H1 (cell line): ENCODE results near the gene COL6A3. TPM values are rescaled to one million over a fixed set of nuclear protein-coding genes. Genes with fewer than 3 reads are reported as not detected.

Source experiments
- CTCF ChIA-PET: fragments of 300-600 bp; sonication (Branson Sonifier 250); formaldehyde crosslinking; loops from one replicate; lab custom pipeline; 2021; ENCODE audit not compliant: partially characterized antibody; lab: Charles Lee
- POLR2A ChIA-PET: fragments of 300-600 bp; sonication (Branson Sonifier 250); formaldehyde crosslinking; loops from one replicate; lab custom pipeline; 2021; ENCODE audit warnings: inconsistent platforms; ENCODE audit not compliant: partially characterized antibody; lab: Charles Lee
- DNase-seq, 2 experiments: peaks; one replicate each; pipeline versions ENCODE4 v3.0.0 to v3.0.0-alpha.2; 2010 to 2022; ENCODE audit warnings: low spot score in 2 of 2, low read depth in 1 of 2, mixed read lengths in 1 of 2
- FAIRE-seq: peaks from 2 replicates; lab custom pipeline; 2011; peaks lifted over from hg19 to GRCh38; lab: Jason Lieb, UNC
- H2AFZ ChIP-seq: 2 replicates; pipeline ENCODE4 v1.8.1; 2012; ENCODE audit warnings: low read length, inconsistent platforms
- H2AK5ac ChIP-seq: 2 replicates; pipeline ENCODE4 v1.6.1; 2013; ENCODE audit warnings: low read depth, low read length
- H2BK120ac ChIP-seq: replicated peaks from 2 replicates; pipeline ENCODE3; 2013; ENCODE audit warnings: low read depth, low read length, inconsistent platforms
- H2BK12ac ChIP-seq: 2 replicates; pipeline ENCODE4 v1.6.1; 2013; ENCODE audit warnings: low read depth, low read length
- H2BK15ac ChIP-seq: 2 replicates; pipeline ENCODE4 v1.6.1; 2013; ENCODE audit warnings: low read length
- H2BK20ac ChIP-seq: 2 replicates; pipeline ENCODE4 v1.6.1; 2013; ENCODE audit warnings: low read length
- H2BK5ac ChIP-seq: 2 replicates; pipeline ENCODE4 v1.6.1; 2013; ENCODE audit warnings: low read depth, low read length
- H3K14ac ChIP-seq: 2 replicates; pipeline ENCODE4 v1.6.1; 2013; ENCODE audit warnings: inconsistent platforms; ENCODE audit not compliant: insufficient read length
- H3K18ac ChIP-seq: 2 replicates; pipeline ENCODE4 v1.6.1; 2013; ENCODE audit warnings: low read length; ENCODE audit errors: extremely low read depth
- H3K23ac ChIP-seq: 2 replicates; pipeline ENCODE4 v1.6.1; 2013; ENCODE audit warnings: inconsistent platforms; ENCODE audit not compliant: insufficient read length
- H3K23me2 ChIP-seq: 2 replicates; pipeline ENCODE4 v1.6.1; 2013; ENCODE audit warnings: low read depth, low read length
- H3K27ac ChIP-seq: 2 replicates; pipeline ENCODE4 v1.6.1; 2011; ENCODE audit warnings: low read depth, low read length, inconsistent platforms
- H3K27me3 ChIP-seq, 4 experiments: replicated peaks in 1 of 4; 1 replicate in 1 of 4; 2 replicates in 3 of 4; pipeline versions ENCODE4 v1.6.1 to v1.8.1; 2011 to 2013; ENCODE audit warnings: low read length in 3 of 4, mild to moderate bottlenecking in 3 of 4, inconsistent platforms in 2 of 4, mixed read lengths in 2 of 4, moderate library complexity in 1 of 4; ENCODE audit not compliant: control insufficient read depth in 3 of 4, insufficient read depth in 3 of 4; ENCODE audit errors: extremely low read depth in 1 of 4
- H3K36me3 ChIP-seq, 4 experiments: 2 replicates each; pipeline versions ENCODE4 v1.6.1 to v1.8.1; 2011 to 2013; ENCODE audit warnings: mild to moderate bottlenecking in 4 of 4, low read length in 3 of 4, moderate library complexity in 2 of 4, control low read depth in 1 of 4, inconsistent platforms in 1 of 4; ENCODE audit not compliant: insufficient read depth in 4 of 4, control insufficient read depth in 2 of 4
- H3K4ac ChIP-seq: replicated peaks from 2 replicates; pipeline ENCODE3; 2013; ENCODE audit warnings: low read length, low read depth, mixed read lengths, inconsistent platforms; ENCODE audit not compliant: insufficient read length
- H3K4me1 ChIP-seq, 4 experiments: replicated peaks in 1 of 4; 1 replicate in 1 of 4; 2 replicates in 3 of 4; pipeline versions ENCODE4 v1.6.1 to v1.8.1; 2011 to 2013; ENCODE audit warnings: low read length in 3 of 4, inconsistent platforms in 2 of 4, mixed read lengths in 1 of 4; ENCODE audit not compliant: insufficient read depth in 4 of 4, control insufficient read depth in 3 of 4
- H3K4me2 ChIP-seq, 2 experiments: 2 replicates each; pipeline versions ENCODE4 v1.6.1 to v1.8.1; 2011 to 2013; ENCODE audit warnings: low read depth in 2 of 2, low read length in 2 of 2, control low read depth in 1 of 2, inconsistent platforms in 1 of 2, mild to moderate bottlenecking in 1 of 2; ENCODE audit not compliant: insufficient read depth in 1 of 2
- H3K4me3 ChIP-seq, 4 experiments: fragments of 200-600, 300-600 bp in 1 of 4; sonication (generic), shearing (Covaris generic), sonication (Bioruptor Twin) in 1 of 4; 2 replicates each; pipeline versions ENCODE4 v1.5.1 to v1.8.1; 2011 to 2016; ENCODE audit warnings: low read length in 4 of 4, low read depth in 3 of 4, control low read depth in 2 of 4, inconsistent platforms in 2 of 4, mild to moderate bottlenecking in 2 of 4, mixed read lengths in 1 of 4, moderate library complexity in 1 of 4; ENCODE audit not compliant: insufficient read depth in 2 of 4; ENCODE audit errors: extremely low read depth in 1 of 4
- H3K56ac ChIP-seq: replicated peaks from 2 replicates; pipeline ENCODE3; 2013; ENCODE audit warnings: low read depth, mild to moderate bottlenecking, mixed read lengths, low read length, inconsistent platforms; ENCODE audit not compliant: insufficient read length
- H3K79me1 ChIP-seq: 2 replicates; pipeline ENCODE4 v1.6.1; 2013; ENCODE audit warnings: low read depth, low read length, control low read depth
- H3K79me2 ChIP-seq, 2 experiments: 2 replicates each; pipeline versions ENCODE4 v1.6.1 to v1.8.1; 2012 to 2013; ENCODE audit warnings: low read length in 2 of 2, mild to moderate bottlenecking in 2 of 2, inconsistent platforms in 1 of 2; ENCODE audit not compliant: insufficient read depth in 2 of 2, control insufficient read depth in 1 of 2
- H3K9ac ChIP-seq, 4 experiments: replicated peaks in 1 of 4; 1 replicate in 1 of 4; 2 replicates in 3 of 4; pipeline versions ENCODE4 v1.6.1 to v1.8.1; 2011 to 2013; ENCODE audit warnings: low read depth in 3 of 4, low read length in 3 of 4, control low read depth in 2 of 4, mild to moderate bottlenecking in 2 of 4, moderate library complexity in 2 of 4, inconsistent platforms in 1 of 4; ENCODE audit errors: extremely low read depth in 1 of 4
- H3K9me3 ChIP-seq, 2 experiments: 2 replicates each; pipeline versions ENCODE4 v1.6.1 to v1.8.1; 2012 to 2013; ENCODE audit warnings: mild to moderate bottlenecking in 2 of 2, moderate library complexity in 2 of 2, control low read depth in 1 of 2, inconsistent platforms in 1 of 2, low read depth in 1 of 2, low read length in 1 of 2, mixed read lengths in 1 of 2; ENCODE audit not compliant: insufficient read depth in 2 of 2
- H4K20me1 ChIP-seq, 2 experiments: replicated peaks in 1 of 2; 2 replicates each; pipeline versions ENCODE3 to v1.8.1; 2011 to 2013; ENCODE audit warnings: inconsistent platforms in 2 of 2, low read length in 2 of 2, mild to moderate bottlenecking in 1 of 2; ENCODE audit not compliant: insufficient read depth in 2 of 2, control insufficient read depth in 1 of 2
- H4K5ac ChIP-seq: 2 replicates; pipeline ENCODE4 v1.6.1; 2013; ENCODE audit warnings: low read length, low read depth, mixed read lengths, inconsistent platforms; ENCODE audit not compliant: insufficient read length
- H4K8ac ChIP-seq: 2 replicates; pipeline ENCODE4 v1.8.0; 2013; ENCODE audit warnings: mild to moderate bottlenecking, moderate library complexity, low read length, inconsistent platforms; ENCODE audit not compliant: insufficient read depth; ENCODE audit errors: extremely low read depth
- H4K91ac ChIP-seq: replicated peaks from 2 replicates; pipeline ENCODE3; 2013; ENCODE audit warnings: low read length, mixed read lengths, inconsistent platforms; ENCODE audit not compliant: insufficient read length
- EZH2 ChIP-seq: fragments of 200-600 bp; sonication (generic); IDR thresholded peaks from 2 replicates; pipeline ENCODE4 v1.7.1; 2012; ENCODE audit warnings: low read depth, mild to moderate bottlenecking, moderate library complexity, low read length, inconsistent platforms; ENCODE audit not compliant: severe bottlenecking
- HDAC2 ChIP-seq, 2 experiments: fragments of 300-600 bp in 1 of 2; sonication (generic) in 1 of 2; IDR thresholded peaks; 2 replicates each; pipeline ENCODE4 v1.6.1; 2011 to 2012; ENCODE audit warnings: low read depth in 2 of 2, low read length in 2 of 2, mild to moderate bottlenecking in 2 of 2, moderate library complexity in 2 of 2, borderline replicate concordance in 1 of 2, inconsistent platforms in 1 of 2
- SIN3A ChIP-seq, 2 experiments: IDR thresholded peaks in 1 of 2; conservative IDR thresholded peaks in 1 of 2; 2 replicates each; pipeline ENCODE4 v1.6.1; 2011 to 2012; ENCODE audit warnings: low read length in 2 of 2, improper control_type of control experiment in 1 of 2, low read depth in 1 of 2, mild to moderate bottlenecking in 1 of 2
- WGBS, 2 experiments: shearing (Covaris generic) in 1 of 2; methylation state at CpG; one replicate each; pipeline versions ENCODE4 v1.1.6 to v1.1.7; 2013 to 2015; ENCODE audit warnings: low lambda C conversion rate in 2 of 2, mixed read lengths in 2 of 2, inconsistent platforms in 1 of 2, low coverage in 1 of 2, missing lambda C conversion rate in 1 of 2; ENCODE audit not compliant: insufficient replicate concordance in 2 of 2, insufficient coverage in 1 of 2, insufficient read length in 1 of 2; ENCODE audit errors: extremely low coverage in 1 of 2, missing lambda C conversion rate in 1 of 2; 5-methylcytosine and 5-hydroxymethylcytosine counted together
- polyA plus RNA-seq, 7 experiments: library from polyadenylated mRNA; depleted of rRNA in 3 of 7; stranded (reverse) in 5 of 7; unstranded in 2 of 7; fragments of >200 nt in 5 of 7; fragments of 200-250 nt in 2 of 7; gene quantifications; 1 replicate in 5 of 7; 2 replicates in 1 of 7; 4 replicates in 1 of 7; pipeline versions ENCODE4 v1.2.1 to v1.2.3, GENCODE V29; 2011 to 2013; ENCODE audit warnings: missing spikeins in 2 of 7, mixed read lengths in 2 of 7
- total RNA-seq: library from RNA; stranded (reverse); fragmentation: NEBNext Ultra II Directional; extraction: Animal tissue kit (Norgen Biotek cat#: 25700); gene quantifications from 2 replicates; pipeline ENCODE4 v1.2.1, GENCODE V29; 2021

COL6A3 gene
- total and polyA plus RNA-seq, 2 of the 8 experiments (the other 6 are each of a cell fraction or from before 2014, with no cell fraction given) = 1.2 to 3.4 TPM

DNA sequence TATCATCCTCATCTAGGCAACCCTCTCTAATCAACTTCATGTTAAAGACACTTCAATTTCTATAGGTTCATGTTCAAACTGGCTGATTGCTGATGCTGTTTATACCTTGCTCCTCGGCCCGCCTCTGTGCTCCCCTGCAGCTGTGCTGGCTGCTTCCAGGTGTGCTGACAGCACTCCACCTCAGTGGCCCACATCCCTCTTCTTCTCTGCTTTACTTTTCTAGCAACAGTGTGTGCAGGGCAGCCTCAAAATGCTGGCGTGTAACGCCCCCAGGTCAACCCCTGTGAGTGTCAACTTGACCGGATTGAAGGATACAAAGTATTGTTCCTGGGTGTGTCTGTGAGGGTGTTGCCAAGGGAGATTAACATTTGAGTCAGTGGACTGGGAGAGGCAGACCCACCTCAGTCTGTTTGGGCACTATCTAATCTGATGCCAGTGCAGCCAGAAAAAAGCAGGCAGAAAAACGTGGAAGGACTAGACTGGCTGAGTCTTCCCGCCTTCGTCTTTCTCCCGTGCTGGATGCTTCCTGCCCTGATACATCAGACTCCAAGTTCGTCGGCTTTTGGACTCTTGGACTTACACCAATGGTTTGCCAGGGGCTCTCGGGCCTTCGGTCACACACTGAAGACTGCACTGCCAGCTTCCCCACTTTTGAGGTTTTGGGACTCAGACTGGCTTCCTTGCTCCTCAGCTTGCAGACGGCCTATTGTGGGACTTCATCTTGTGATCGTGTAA is 94.7 kb downstream of the COL6A3 start:
- CTCF ChIA-PET = no interaction called here
- no peak overlapping the region for H4K8ac ChIP-seq
- TF ChIP-seq SIN3A (conservative IDR thresholded peaks at IDR 0.05 in 1 of 2, IDR thresholded peaks at IDR 0.05 in 1 of 2; ENCODE audit: low read depth in 1 of 2, low read length in 2 of 2) (no peak), HDAC2 (IDR thresholded peaks at IDR 0.05; ENCODE audit: borderline replicate concordance in 1 of 2, low read depth in 2 of 2, low read length in 2 of 2) (no peak), EZH2 (no peak)
- TF ChIP-seq, all 59 proteins: peak for 0
- Histone ChIP-seq H3K4ac (no peak overlapping the region), H3K79me1 (no peaks in the 10 kb centered on the region; the same call in 1 of the 2 replicates), H3K14ac (no peak overlapping the region), H2BK15ac (no peak overlapping the region), H3K36me3 (no peaks in the 10 kb centered on the region), H3K4me1 (peaks cover 0 to 3% (median under 1%) of the 10 kb centered on the region in 4 experiments; a peak in 2 of 7 replicates), H3K18ac (no peak overlapping the region), H2BK12ac (no peak overlapping the region), H4K5ac (no peak overlapping the region), H2AK5ac (no peak overlapping the region), H3K56ac (no peak overlapping the region), H4K91ac (no peak overlapping the region), H2BK20ac (no peak overlapping the region), H3K27me3 (no peaks in the 10 kb centered on the region; a peak in 1 of 7 replicates), H2BK120ac (no peak overlapping the region), H3K4me3 (no peak overlapping the region), H2BK5ac (no peak overlapping the region), H3K23me2 (no peaks in the 10 kb centered on the region), H3K9ac (no peak overlapping the region), H4K20me1 (no peaks in the 10 kb centered on the region), H3K23ac (no peak overlapping the region), H3K9me3 (no peaks in the 10 kb centered on the region), H3K79me2 (no peaks in the 10 kb centered on the region), H2AFZ (no peak overlapping the region), H3K27ac (no peak overlapping the region), H3K4me2 (no peak overlapping the region)
- POLR2A ChIA-PET = no interaction called here
- DNase-seq (no peak), FAIRE-seq (no peak)
- 93% methylated on average over 14 of the region's 15 CpGs; no CpG with 5 or more reads in 1 of the 2 experiments for WGBS, 2 experiments
